ENCODE results near the gene NAPA.

- TF ChIP-seq CTCF (IDR thresholded peaks at IDR 0.05; ENCODE audit: low read length) (no peak), EZH2 (IDR thresholded peaks at IDR 0.05; ENCODE audit: borderline replicate concordance, low read length) (no peak)
Measured at GRCh38 chr19:47518854-47519253, 4.0 kb upstream of the NAPA start.
